OCI-LY1 (cell line): ENCODE measurements around the gene MED27.

Experiments used
- EZH2 ChIP-seq: fragments of 200-600 bp; sonication (generic), shearing (Covaris generic); IDR thresholded peaks from 2 replicates; pipeline ENCODE4 v1.8.0; 2017; ENCODE audit warnings: borderline replicate concordance, mixed run types, mild to moderate bottlenecking, antibody characterized with exemption, low read length, moderate library complexity, mixed read lengths
- TF ChIP-seq, protein P1 (sequence below): fragments of 200-600 bp; sonication (generic), shearing (Covaris generic); IDR thresholded peaks from 2 replicates; pipeline ENCODE4 v1.5.1; 2017; ENCODE audit warnings: mild to moderate bottlenecking, antibody characterized with exemption, low read length, moderate library complexity, mixed read lengths

DNA sequence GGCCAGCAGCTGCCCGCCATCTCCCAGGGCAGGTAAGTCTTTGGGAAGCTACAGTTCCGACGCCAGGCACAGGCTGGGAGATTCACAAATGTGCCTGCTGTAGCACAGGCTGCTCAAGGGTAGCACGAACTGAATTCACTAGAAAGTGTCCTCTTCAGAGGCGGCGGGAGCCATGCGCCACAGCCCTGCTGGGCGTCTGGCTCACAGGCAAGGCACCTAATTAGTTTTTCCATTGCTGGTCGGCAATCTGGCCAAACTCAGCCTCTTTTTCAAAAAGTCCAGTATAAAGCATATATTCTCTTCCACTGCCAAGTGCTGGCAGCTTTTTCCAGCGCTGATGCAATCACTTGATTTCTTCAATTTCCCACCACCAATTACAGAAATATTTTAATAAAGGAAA lies 210.9 kb downstream of the MED27 start:
- TF ChIP-seq, protein P1, sequence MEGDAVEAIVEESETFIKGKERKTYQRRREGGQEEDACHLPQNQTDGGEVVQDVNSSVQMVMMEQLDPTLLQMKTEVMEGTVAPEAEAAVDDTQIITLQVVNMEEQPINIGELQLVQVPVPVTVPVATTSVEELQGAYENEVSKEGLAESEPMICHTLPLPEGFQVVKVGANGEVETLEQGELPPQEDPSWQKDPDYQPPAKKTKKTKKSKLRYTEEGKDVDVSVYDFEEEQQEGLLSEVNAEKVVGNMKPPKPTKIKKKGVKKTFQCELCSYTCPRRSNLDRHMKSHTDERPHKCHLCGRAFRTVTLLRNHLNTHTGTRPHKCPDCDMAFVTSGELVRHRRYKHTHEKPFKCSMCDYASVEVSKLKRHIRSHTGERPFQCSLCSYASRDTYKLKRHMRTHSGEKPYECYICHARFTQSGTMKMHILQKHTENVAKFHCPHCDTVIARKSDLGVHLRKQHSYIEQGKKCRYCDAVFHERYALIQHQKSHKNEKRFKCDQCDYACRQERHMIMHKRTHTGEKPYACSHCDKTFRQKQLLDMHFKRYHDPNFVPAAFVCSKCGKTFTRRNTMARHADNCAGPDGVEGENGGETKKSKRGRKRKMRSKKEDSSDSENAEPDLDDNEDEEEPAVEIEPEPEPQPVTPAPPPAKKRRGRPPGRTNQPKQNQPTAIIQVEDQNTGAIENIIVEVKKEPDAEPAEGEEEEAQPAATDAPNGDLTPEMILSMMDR = no peak
- TF ChIP-seq EZH2 = no peak
